AG20443 (cell line): Measurements from ENCODE around the gene GON4L.
"Not testable (repeated sequence)": the region's sequence is repeated elsewhere in the genome, so short reads cannot be mapped to it uniquely, and the experiment has no call there.

ENCODE experiments used
- DNase-seq: peaks from one replicate; pipeline ENCODE4 v3.0.0; 2012; ENCODE audit warnings: low spot score, mixed read lengths

The GON4L gene

DNA sequence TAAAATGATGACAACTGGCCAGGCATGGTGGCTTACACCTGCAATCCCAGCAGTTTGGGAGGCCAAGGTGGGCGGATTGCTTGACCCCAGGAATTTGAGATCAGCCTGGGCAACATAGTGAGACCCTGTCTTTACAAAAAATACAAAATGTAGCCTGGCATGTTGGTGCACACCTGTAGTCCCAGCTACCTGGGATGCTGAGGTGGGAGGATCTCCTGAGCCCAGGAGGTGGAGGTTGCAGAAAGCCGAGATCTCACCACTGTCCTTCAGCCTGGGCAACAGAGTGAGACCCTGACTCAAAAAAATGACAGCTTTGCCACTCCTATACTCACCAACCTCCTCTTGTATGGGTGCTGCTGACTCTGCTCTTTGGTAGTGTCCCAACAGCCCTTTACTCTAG is 20.9 kb upstream of the GON4L start:
- no peak for DNase-seq

DNA sequence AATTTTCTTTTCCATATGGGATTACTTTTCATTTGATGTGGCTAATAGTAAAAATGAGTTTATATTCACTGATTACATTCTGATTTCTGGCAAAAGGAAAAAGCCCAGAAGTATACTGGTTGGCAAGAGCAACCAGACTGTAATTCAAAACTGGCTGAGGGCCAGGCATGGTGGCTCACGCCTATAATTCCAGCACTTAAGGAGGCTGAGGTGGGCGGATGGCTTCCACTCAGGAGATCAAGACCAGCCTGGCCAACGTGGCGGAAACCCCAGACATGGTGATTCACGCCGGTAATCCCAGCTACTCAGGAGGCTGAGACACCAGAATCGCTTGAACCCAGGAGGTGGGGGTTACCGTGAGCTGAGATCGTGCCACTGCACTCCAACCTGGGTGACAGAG is 16.8 kb upstream of the GON4L start:
- no peak for DNase-seq

DNA sequence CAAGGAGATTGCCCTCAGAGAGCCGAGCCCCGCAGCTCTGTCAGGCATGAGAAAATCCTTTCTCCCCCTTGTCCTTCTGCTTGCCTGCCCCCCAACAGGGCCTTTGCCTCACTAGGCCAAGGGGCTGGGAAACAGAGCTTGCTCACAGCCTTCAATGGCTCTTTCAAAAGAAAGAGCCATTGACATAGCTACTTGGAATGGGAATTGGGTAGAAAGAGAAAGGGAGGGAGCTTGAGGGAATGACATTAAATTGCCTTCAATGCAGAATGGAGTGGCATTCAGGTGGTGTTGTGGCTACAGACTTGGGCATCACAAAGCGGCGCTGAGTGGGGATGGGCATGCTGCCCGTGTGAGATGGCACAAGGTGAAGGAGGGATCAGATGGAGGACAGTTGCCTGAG is 15.5 kb upstream of the GON4L start:
- no peak for DNase-seq

DNA sequence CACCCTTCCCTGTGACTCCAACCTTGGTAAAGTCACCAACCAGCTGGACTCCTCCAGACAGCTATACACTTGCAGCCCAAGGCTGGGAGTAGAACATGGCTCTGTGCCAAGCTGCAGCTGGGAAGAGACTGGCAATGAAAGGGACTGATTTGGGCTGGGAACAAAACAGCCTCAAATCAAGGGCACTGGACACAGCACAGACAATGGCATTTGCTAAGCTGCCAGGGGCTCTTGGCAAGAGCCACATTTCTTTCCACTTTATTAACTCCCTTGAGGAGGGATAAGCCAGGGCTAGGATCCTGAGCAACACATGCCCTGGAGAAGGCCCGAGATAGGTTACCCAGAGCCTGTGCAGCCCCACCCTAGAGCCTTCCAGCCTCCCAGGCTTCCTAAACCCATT is 14.4 kb upstream of the GON4L start:
- no peak for DNase-seq

DNA sequence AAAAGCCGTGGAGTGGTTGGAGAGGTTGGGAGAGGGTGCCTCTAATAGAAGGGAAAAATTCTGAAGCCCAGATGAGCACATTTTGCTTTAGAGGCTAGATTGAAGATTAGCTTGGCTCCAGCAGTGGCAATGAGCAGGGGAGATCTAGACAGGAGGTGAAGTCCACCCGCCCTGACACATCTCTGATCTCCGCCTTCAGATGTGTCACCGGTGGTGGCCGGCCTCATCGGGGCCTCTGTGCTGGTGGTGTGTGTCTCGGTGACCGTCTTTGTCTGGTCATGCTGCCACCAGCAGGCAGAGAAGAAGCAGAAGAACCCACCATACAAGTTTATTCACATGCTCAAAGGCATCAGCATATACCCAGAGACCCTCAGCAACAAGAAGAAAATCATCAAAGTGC is 10.8 kb upstream of the GON4L start:
- no peak for DNase-seq

DNA sequence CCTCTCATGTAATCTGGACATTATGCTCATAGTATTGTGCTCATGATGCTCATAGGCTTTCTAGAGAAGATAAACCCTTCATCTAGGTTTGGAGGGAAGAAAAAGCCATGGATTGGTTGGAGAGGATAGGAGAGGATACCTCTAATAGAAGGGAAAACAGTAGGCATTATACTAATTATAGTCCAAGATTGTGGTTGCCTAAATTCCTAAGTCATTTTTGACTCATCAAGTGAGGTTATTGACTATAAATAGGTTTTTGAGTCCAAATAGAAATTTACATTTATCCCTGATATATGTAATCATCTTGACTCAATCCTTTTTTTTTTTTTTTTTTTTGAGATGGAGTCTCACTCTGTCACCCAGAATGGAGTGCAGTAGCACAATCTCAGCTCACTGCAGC is 7.4 kb upstream of the GON4L start:
- DNase-seq: no peak

DNA sequence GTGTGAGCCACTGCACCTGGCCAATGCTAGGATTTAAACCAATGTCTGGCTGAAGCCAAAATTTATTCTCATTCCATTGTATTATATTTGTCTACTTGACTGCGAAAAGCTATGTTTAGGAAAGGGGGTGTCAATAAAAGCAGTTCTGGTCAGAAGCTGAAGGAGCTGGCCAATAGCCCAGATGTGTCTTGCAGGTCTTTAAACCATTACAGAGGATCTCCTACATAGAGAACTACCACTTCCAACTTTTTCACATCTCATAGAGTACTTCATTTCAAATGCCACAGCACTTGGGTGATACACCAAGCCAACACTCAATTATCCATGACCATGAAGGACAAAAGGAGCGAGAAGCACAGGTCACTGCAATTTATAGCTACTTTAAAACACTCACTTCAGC is 4.9 kb upstream of the GON4L start:
- DNase-seq: no peak

DNA sequence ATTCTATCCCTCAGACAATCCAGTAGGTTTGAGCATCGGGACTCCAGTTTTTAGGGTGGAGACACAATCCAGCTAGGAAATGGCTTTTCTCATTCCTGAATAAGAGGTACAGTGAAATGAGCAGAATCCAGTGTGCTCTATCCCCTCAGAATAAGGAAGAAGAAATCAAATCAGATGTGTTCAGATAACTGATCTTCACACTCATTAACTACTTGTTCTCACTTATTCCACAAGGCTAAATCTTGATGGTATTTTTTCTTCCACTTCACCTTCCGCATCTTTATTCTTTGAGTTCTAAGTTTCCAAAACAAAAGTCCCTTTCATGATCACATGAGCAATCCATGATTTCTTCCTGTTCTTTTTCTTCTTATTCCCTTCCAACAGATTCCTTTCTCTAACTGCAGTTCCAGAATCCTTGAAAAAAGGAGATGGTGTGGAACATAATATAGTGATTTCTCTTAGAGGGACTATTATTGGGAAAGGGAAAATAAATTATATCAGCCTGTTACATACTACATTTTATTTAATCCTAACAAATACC is 4.0 kb upstream of the GON4L start:
- no peak for DNase-seq

DNA sequence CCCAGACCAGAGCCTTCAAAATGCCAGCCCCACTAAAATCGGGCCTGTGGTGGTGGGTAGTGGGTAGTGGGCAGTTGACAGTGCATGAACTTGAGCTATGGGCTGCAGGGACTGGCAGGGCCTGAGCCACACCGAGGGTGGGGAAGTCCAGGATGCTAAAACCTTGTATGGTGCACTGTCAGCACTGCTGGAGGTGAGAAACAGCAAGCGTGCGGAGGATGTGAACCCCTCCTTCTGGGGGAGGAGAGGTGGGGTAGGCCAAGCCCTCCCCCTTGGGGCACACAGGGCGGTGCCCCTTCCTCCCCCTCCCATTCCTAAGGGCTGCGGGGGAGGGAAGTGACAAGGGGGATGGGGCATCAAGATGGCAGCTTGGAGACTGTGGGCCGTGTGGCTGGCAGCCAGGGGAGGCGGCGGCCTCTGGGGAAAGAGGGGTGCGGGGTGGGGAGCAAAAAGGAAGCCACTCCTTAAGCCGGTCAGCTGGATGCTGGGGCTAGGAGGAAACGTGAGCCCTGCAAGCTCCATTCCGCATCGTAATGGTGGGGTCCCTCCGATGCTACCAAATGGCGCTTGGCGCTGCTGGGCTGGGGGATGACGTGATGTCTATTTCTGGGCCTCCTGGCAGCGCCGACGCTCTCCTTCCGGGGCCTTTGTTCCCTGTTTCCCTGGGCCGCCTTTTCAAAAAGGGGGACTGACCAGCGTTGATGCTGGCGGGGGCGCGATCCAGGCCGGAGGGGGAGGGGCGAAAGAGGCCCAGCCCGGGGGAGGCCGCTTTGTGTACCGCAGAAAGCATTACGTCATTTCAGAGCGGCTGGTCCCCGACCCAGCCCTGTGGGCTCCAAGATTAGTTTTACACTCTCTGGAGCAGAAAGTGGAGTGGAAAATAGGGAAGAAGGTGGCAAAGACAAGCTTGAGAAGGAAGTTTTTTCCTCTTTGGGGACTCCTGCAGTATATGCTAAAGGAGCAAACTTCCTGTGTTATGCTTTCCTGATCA is 3.2 kb upstream of the GON4L start:
- DNase-seq: peak; percentile 88

DNA sequence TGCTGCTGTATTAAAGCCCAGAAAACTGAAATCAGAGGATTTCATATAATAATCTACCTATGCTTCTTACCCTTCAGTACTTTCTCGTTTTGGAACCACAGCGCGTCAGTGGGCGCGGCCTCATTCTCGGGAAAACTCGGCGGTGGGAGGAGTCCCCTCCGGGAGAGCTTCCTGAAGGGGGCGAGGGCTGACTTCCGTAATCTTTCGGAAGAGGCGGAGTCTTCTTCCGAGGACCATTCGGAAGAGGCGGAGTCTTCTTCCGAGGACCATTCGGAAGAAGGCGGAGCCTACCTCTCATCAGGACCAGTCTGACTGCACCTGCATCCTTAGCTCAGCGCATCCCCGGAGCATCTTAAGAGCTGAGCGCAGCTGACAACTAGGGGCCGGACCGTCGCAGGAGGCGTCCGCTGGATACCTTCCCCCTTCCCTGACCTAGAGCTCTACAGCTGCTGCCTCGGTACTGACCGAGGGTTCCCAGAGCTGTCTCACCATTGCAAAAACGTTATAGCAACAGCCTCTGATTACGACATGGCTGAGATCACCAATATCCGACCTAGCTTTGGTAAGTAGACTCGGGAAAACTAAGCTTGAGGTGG is 2.3 kb upstream of the GON4L start, which contains the start of gene SYT11:
Gene SYT11, plus strand, starts transcription at position 334 of the 596 bp plus-strand sequence. Its CDS starts 195 bp downstream, at position 529.
- peak; percentile 96 for DNase-seq

DNA sequence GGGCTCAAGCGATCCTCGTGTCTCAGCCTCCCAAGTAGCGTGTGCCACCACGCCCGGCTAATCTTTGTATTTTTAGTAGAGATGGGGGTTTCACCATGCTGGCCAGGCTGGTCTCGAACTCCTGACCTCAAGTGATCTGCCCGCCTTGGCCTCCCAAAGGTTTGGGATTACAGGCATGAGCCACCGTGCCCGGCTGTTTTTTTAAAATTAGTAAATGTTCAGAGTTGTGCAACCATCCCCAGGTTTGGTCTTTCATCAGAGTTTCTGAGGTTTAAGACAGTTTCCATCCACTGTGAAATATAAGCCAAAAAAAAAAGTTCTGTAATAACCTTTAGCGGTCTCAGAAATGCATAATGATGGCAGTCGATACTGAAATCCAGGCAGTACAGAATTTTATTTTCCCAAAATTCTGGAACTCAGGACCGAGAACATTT is 1.8 kb upstream of the GON4L start:
- DNase-seq: peak; percentile 38

DNA sequence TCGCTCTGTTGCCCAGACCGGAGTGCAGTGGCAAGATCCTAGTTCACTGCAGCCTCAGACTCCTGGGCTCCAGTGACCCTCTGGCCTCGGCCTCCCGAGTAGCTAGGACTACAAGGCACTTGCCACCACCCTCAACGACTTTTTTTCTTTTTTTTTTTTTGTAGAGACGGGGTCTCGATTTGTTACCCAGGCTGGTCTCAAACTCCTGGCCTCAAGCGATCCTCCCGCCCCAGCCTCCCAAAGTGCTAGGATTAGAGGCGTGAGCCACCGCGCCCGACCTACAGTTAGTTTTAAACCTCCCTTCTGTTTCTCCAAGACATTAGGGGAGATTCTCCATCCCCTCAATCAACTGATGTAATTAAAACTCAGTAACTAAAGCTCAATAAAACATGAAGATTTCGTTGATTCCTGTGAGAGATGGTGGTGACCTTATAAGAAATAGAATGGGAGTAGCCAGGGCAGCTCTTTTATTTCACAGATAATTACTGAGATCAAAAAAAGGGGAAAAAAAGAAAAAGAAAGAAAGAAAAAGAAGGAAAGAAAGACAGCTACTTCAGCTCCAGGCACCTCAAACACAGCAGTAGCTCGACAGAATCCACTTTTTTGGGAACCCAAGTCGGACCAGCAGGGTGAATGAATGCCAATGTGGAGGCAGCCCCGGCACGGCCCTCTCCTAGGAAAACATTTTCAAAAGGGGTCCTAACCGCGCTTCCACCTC is 598 bp downstream of the GON4L start:
- no peak for DNase-seq

DNA sequence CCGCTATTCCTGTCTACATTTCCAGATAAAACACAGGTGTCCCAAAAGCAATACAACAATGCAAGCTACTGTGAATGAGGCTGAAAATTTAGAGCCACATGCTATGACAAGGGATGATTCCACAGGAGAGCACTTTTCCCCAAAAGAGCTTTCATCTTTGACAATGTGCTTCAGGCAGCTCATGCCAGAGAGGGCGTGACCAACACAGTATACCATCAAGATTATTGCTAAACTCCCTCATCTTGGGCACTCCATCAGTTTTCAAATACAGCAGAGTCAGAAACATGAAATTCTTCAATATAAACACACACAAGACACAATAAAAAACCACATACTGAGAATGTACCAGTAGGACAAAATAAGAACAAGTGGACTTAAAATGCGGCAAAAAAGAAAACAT is 6.7 kb downstream of the GON4L start:
- DNase-seq: no peak

DNA sequence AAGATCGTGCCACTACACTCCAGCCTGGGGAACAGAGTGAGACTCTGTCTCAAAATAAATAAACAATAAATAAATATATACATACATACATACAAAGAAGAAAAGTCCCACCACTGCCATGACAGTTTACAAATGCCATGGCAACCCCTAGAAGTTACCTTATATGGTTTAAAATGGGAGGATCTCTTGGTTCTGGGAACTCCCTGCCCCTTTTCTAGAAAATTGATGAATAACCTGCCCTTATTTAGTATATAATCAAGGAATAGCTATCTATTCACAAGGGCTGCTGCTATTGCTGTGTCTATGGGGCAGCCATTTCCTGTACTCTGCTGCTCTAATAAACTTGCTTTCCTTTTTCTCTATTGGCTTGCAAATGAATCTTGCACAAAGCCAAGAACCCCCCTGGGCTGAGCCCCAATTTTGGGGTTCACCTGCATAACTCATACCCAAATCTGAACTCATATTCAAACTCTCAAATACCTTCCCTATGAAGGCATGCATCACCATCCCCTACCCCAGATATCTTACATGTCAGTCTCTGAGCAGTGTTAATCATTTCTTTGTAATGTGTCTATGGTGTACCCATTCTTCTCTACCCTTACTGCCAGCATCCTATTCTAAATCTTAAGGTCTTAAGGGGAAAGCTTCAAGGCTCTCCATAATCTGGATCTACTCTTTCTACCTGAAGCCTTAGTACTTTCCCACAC is 9.0 kb downstream of the GON4L start:
- DNase-seq: no peak

DNA sequence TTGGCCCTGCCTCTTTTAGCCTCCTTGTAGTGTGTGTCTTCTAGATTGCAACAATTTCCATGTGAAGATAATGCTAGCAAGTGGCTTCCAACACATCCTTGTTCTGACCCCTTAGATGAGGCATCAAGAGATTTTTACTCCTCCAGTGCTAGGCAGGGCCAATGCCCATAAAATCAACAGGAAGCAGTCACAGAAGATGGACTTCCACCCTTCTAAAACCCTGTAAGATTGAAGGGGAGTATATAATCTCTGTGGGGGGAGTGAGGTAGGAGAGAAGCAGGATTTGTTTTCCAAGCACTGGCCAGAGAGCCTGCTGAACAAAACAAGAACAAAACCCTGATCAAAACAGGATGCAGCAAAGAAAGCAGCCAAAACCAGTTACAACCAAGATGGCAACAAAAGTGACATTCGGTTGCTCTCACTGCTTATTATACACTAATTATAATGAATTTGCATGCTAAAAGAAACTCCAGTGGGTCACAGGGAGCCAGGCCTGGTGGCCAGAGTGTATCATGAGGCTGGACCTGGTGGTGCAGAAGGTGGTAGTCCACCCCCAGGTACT is 12.1 kb downstream of the GON4L start:
- DNase-seq: no peak

DNA sequence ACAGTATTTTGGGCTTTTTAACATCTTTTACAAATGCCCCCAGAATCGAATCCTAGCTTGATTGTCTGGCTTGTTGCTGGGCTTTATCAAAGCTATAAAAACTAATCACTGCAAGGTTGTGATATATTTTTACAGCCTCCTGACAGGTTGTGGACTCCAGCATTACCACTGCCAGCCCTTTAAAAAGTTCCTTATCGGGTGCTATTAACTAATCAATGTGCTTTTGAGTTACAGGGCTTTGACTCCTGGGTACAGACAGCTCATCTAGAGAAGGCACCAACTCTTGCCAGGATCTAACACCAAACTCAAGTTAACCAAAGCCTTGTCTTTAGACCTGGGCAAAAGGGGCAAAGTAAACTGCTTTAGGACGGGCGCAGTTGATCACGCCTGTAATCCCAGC is 16.6 kb downstream of the GON4L start:
- no peak for DNase-seq

DNA sequence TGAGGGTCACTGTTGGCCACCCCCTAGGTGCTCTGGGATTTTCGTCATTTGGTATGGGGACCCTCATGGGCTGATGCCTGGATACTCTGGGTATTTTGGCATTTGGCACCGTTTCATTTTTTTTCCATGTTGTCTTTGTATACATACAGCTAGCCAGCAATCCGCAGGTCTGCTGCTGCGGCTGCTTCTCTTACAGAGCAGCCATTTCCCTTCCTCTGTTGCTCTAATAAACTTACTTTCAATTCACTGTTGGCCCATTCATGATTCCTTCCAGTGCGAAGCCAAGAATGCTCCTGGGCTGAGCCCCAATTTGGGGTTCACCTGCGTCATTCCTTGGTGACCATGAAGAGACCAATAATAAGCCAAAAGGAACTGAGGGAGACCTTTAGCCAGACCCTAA is 21.5 kb downstream of the GON4L start:
- no peak for DNase-seq

DNA sequence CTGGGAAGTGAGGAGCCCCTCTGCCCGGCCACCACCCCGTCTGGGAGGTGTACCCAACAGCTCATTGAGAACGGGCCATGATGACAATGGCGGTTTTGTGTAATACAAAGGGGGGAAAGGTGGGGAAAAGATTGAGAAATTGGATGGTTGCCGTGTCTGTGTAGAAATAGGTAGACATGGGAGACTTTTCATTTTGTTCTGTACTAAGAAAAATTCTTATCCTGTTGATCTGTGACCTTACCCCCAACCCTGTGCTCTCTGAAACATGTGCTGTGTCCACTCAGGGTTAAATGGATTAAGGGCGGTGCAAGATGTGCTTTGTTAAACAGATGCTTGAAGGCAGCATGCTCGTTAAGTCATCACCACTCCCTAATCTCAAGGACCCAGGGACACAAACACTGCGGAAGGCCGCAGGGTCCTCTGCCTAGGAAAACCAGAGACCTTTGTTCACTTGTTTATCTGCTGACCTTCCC is 22.1 kb downstream of the GON4L start:
- DNase-seq: not testable (repeated sequence)

DNA sequence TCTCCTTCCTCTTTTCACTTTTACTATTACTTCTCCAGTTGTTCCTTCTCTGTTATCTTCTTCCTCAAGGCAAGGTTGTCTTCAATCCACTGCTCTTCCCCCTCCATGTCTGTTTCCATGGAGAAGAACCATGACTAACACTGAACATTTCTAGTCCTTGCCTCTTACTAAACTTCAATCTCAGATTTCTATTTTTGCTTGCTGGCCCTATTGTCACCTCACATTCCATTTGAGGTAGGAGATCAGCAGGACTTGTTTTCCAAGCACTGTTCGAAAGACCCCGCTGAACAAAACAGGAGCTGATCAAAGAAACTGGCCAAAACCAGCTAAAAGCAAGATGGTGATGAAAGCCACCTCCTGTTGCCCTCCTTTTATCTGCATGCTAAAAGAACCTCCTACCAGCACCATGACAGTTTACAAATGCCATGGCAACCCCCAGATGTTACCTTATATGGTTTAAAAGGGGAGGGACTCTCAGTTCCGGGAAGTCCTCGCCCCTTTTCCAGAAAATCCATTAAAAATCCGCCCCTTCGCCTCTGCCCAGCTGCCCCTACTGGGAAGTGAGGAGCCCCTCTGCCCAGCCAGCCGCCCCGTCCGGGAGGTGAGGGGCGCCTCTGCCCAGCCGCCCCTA is 22.6 kb downstream of the GON4L start:
- peak; percentile 48 for DNase-seq

DNA sequence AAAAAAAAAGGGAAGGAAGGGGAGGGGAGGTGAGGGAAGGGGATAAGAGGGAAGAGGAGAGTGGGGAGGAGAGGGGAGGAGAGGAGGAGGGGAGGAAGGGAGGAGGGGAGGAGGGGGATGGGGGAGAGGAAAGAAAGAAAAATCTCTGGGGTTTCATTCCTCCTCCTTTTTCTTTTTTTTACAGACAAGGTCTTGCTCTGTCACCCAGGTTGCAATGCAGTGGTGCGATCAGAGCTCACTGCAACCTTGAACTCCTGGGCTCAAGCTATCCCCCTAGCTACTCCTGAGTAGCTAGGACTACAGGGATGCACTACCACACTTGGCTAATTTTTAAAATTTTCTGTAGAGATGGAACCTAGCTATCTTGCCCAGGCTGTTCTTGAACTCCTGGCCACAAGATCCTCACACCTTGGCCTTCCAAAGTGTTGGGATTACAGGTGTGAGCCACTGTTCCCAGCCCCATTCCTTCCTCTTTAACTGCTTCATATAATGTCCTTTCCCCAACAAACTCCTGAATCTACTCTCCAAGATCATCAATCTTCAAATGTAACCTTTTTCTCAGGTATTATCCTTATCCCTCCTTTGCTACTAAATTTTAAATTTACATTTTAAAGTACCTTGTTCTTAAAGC is 23.2 kb downstream of the GON4L start:
- no peak for DNase-seq
